Spinal cord (tissue), 10 donors: ENCODE data around the gene SCAND1. TPM values are rescaled to one million over a fixed set of nuclear protein-coding genes. Genes with fewer than 3 reads are reported as not detected.
"Not testable (repeated sequence)": the region's sequence is repeated elsewhere in the genome, so short reads cannot be mapped to it uniquely, and the experiment has no call there.

Experiments
- DNase-seq, 6 donors: peaks; one replicate each; pipeline versions ENCODE4 v3.0.0 to v3.0.0-alpha.2; 2013 to 2015; ENCODE audit warnings: low spot score in 6 of 6, low read depth in 4 of 6
- H3K27ac ChIP-seq: one replicate; pipeline ENCODE4 v1.5.1; 2013; ENCODE audit warnings: low read depth, low read length, control low read depth
- H3K27me3 ChIP-seq: one replicate; pipeline ENCODE4 v1.6.1; 2013; ENCODE audit warnings: low read length; ENCODE audit not compliant: control insufficient read depth, insufficient read depth
- H3K36me3 ChIP-seq: one replicate; pipeline ENCODE4 v1.6.1; 2013; ENCODE audit warnings: low read length; ENCODE audit not compliant: control insufficient read depth, insufficient read depth
- H3K4me1 ChIP-seq: one replicate; pipeline ENCODE4 v1.6.1; 2013; ENCODE audit warnings: low read length; ENCODE audit not compliant: control insufficient read depth, insufficient read depth
- H3K4me3 ChIP-seq: one replicate; pipeline ENCODE4 v1.5.1; 2013; ENCODE audit warnings: low read depth, low read length, control low read depth
- H3K9me3 ChIP-seq: one replicate; pipeline ENCODE4 v1.6.1; 2013; ENCODE audit warnings: low read length; ENCODE audit not compliant: control insufficient read depth, insufficient read depth
- WGBS: methylation state at CpG from one replicate; pipeline ENCODE4 v1.1.5; 2013; ENCODE audit warnings: missing lambda C conversion rate; ENCODE audit not compliant: insufficient coverage; 5-methylcytosine and 5-hydroxymethylcytosine counted together
- polyA plus RNA-seq, 2 donors: library from polyadenylated mRNA; unstranded; fragments of 120-200 nt; gene quantifications; one replicate each; pipeline ENCODE4 v1.2.1, GENCODE V29; 2013; ENCODE audit not compliant: insufficient read length in 2 of 2
- total RNA-seq, 2 donors: library from RNA; depleted of rRNA in 1 of 2; stranded (reverse); fragments of 120-200 nt in 1 of 2; fragments of >200 nt in 1 of 2; gene quantifications; one replicate each; pipeline versions ENCODE4 v1.2.3 to v1.2.4, GENCODE V29; 2013 to 2014
- donor health status: healthy.

SCAND1 gene
- total and polyA plus RNA-seq, 4 donors, result 22.3 to 80.6 (median 67.9) TPM

- no peaks in the 10 kb centered on the region for H3K36me3 ChIP-seq
- WGBS, result no CpG with 5 or more reads among the region's 3 CpGs
Measured at GRCh38 chr20:35967979-35968640, 13.8 kb upstream of the SCAND1 start, which contains the start of gene CNBD2. TSS of gene CNBD2 (plus strand) at chr20:35968590. CDS start at chr20:35968763, 173 bp downstream.

GRCh38 chr20:35963878-35964277 lies 9.6 kb upstream of the SCAND1 start:
- H3K4me3 ChIP-seq, result no peak overlapping the region
- H3K36me3 ChIP-seq, result no peaks in the 10 kb centered on the region
- H3K4me1 ChIP-seq, result no peaks in the 10 kb centered on the region
- H3K9me3 ChIP-seq, result no peaks in the 10 kb centered on the region
- no peaks in the 10 kb centered on the region for H3K27me3 ChIP-seq
- no peak for DNase-seq
- no peak overlapping the region for H3K27ac ChIP-seq
- 91% methylated on average over 3 of the region's 4 CpGs for WGBS

More at GRCh38 chr20:35967979-35968640, 13.8 kb upstream of the SCAND1 start, which contains the start of gene CNBD2:
- no peak within 1 kb of the TSS for H3K4me3 ChIP-seq
- H3K27me3 ChIP-seq, result no peaks in the 10 kb centered on the region
- no peak for DNase-seq
- no peak within 1 kb of the TSS for H3K27ac ChIP-seq
- no peaks in the 10 kb centered on the region for H3K4me1 ChIP-seq
- H3K9me3 ChIP-seq, result no peaks in the 10 kb centered on the region

GRCh38 chr20:35959291-35959690 lies 5.0 kb upstream of the SCAND1 start:
- H3K27ac ChIP-seq, H3K27me3 ChIP-seq, H3K9me3 ChIP-seq, H3K4me3 ChIP-seq, DNase-seq, H3K36me3 ChIP-seq, H3K4me1 ChIP-seq: not testable (repeated sequence)
- WGBS, result no CpG with 5 or more reads among the region's 6 CpGs

GRCh38 chr20:35956616-35957015 lies 2.3 kb upstream of the SCAND1 start:
- DNase-seq, result no peak
- no peaks in the 10 kb centered on the region for H3K27me3 ChIP-seq
- peaks cover 12% of the 10 kb centered on the region for H3K4me1 ChIP-seq
- H3K4me3 ChIP-seq, result no peak overlapping the region
- no peak overlapping the region for H3K27ac ChIP-seq
- H3K36me3 ChIP-seq, result peaks cover 7% of the 10 kb centered on the region
- no peaks in the 10 kb centered on the region for H3K9me3 ChIP-seq

GRCh38 chr20:35954907-35955251 lies 577 bp upstream of the SCAND1 start:
- 0% methylated on average over 16 of the region's 19 CpGs for WGBS
- Histone ChIP-seq H3K9me3 (no peaks in the 10 kb centered on the region), H3K4me3 (peak overlapping the region; percentile 91), H3K27ac (peak overlapping the region; percentile 98), H3K27me3 (no peaks in the 10 kb centered on the region), H3K4me1 (peaks cover 12% of the 10 kb centered on the region), H3K36me3 (peaks cover 8% of the 10 kb centered on the region)
- peak in 2 of 6 donors; percentile 31 to 49 for DNase-seq

GRCh38 chr20:35953387-35954199 lies 709 bp downstream of the SCAND1 start:
- under 1% methylated on average over 64 of the region's 65 CpGs for WGBS
- peak in 2 of 6 donors; percentile 2 to 9 for DNase-seq

GRCh38 chr20:35952480-35953386 lies 1.6 kb downstream of the SCAND1 start:
- Histone ChIP-seq H3K4me3 (peak overlapping the region; percentile 91), H3K27me3 (no peaks in the 10 kb centered on the region), H3K4me1 (peaks cover 12% of the 10 kb centered on the region), H3K36me3 (peaks cover 8% of the 10 kb centered on the region), H3K27ac (peak overlapping the region; percentile 98), H3K9me3 (no peaks in the 10 kb centered on the region)
- WGBS, result 95% methylated on average over 2 of the region's 6 CpGs
- no peak for DNase-seq

More at GRCh38 chr20:35953387-35954199, 709 bp downstream of the SCAND1 start:
- Histone ChIP-seq H3K27me3 (no peaks in the 10 kb centered on the region), H3K36me3 (peaks cover 8% of the 10 kb centered on the region), H3K27ac (peak overlapping the region; percentile 98), H3K4me1 (peaks cover 12% of the 10 kb centered on the region), H3K9me3 (no peaks in the 10 kb centered on the region), H3K4me3 (peak overlapping the region; percentile 91)

- 97% methylated on average over 12 of the region's 14 CpGs for WGBS
- not testable (repeated sequence) for H3K4me3 ChIP-seq, H3K9me3 ChIP-seq, DNase-seq, H3K27me3 ChIP-seq, H3K27ac ChIP-seq
- Histone ChIP-seq H3K4me1 (peaks cover 12% of the 10 kb centered on the region), H3K36me3 (peaks cover 13% of the 10 kb centered on the region)
Measured at GRCh38 chr20:35952080-35952479, 2.2 kb downstream of the SCAND1 start.

- Histone ChIP-seq H3K9me3 (no peaks in the 10 kb centered on the region), H3K36me3 (peaks cover 13% of the 10 kb centered on the region), H3K27ac (no peak overlapping the region), H3K4me3 (no peak overlapping the region), H3K4me1 (peaks cover 7% of the 10 kb centered on the region), H3K27me3 (no peaks in the 10 kb centered on the region)
- WGBS, result 100% methylated on average over 3 of the region's 7 CpGs
- DNase-seq, result no peak
Measured at GRCh38 chr20:35950093-35950492, 4.2 kb downstream of the SCAND1 start.
